GM23338 (cell line): ENCODE results near the gene SPTLC2.
"Not testable (repeated sequence)": the region's sequence is repeated elsewhere in the genome, so short reads cannot be mapped to it uniquely, and the experiment has no call there.

Source experiments
- CREB1 ChIP-seq: fragments of 250-450 bp; sonication (Bioruptor Pico); IDR thresholded peaks from 2 replicates; pipeline ENCODE4 v1.5.0; 2020; ENCODE audit warnings: low read depth, mild to moderate bottlenecking, moderate library complexity
- CTCF ChIP-seq, 2 experiments: fragments of 200-600 bp in 1 of 2; sonication (generic) in 1 of 2; conservative IDR thresholded peaks; 2 replicates each; pipeline versions ENCODE4 v1.5.1 to v1.6.1; 2016 to 2017; ENCODE audit warnings: antibody characterized with exemption in 2 of 2, low read depth in 2 of 2, mild to moderate bottlenecking in 2 of 2, moderate library complexity in 1 of 2
- EZH2 ChIP-seq: fragments of 200-600 bp; sonication (generic); IDR thresholded peaks from one replicate; pipeline ENCODE4 v1.8.0; 2017; ENCODE audit warnings: antibody characterized with exemption, mild to moderate bottlenecking, low read depth; ENCODE audit not compliant: unreplicated experiment
- TF ChIP-seq, protein P1 (sequence below): IDR thresholded peaks from 2 replicates; pipeline ENCODE4 v1.6.1; 2016; ENCODE audit warnings: antibody characterized with exemption
- TF ChIP-seq, protein P2 (sequence below): IDR thresholded peaks from one replicate; pipeline ENCODE4 v1.6.1; 2018; ENCODE audit warnings: antibody characterized with exemption; ENCODE audit not compliant: unreplicated experiment

- not testable (repeated sequence) for TF ChIP-seq CTCF (conservative IDR thresholded peaks at IDR 0.05; ENCODE audit: low read depth in 2 of 2); CREB1 (CRISPR knock-in tag); EZH2
- TF ChIP-seq, protein P1, sequence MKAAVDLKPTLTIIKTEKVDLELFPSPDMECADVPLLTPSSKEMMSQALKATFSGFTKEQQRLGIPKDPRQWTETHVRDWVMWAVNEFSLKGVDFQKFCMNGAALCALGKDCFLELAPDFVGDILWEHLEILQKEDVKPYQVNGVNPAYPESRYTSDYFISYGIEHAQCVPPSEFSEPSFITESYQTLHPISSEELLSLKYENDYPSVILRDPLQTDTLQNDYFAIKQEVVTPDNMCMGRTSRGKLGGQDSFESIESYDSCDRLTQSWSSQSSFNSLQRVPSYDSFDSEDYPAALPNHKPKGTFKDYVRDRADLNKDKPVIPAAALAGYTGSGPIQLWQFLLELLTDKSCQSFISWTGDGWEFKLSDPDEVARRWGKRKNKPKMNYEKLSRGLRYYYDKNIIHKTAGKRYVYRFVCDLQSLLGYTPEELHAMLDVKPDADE = not testable (repeated sequence)
- TF ChIP-seq, protein P2, sequence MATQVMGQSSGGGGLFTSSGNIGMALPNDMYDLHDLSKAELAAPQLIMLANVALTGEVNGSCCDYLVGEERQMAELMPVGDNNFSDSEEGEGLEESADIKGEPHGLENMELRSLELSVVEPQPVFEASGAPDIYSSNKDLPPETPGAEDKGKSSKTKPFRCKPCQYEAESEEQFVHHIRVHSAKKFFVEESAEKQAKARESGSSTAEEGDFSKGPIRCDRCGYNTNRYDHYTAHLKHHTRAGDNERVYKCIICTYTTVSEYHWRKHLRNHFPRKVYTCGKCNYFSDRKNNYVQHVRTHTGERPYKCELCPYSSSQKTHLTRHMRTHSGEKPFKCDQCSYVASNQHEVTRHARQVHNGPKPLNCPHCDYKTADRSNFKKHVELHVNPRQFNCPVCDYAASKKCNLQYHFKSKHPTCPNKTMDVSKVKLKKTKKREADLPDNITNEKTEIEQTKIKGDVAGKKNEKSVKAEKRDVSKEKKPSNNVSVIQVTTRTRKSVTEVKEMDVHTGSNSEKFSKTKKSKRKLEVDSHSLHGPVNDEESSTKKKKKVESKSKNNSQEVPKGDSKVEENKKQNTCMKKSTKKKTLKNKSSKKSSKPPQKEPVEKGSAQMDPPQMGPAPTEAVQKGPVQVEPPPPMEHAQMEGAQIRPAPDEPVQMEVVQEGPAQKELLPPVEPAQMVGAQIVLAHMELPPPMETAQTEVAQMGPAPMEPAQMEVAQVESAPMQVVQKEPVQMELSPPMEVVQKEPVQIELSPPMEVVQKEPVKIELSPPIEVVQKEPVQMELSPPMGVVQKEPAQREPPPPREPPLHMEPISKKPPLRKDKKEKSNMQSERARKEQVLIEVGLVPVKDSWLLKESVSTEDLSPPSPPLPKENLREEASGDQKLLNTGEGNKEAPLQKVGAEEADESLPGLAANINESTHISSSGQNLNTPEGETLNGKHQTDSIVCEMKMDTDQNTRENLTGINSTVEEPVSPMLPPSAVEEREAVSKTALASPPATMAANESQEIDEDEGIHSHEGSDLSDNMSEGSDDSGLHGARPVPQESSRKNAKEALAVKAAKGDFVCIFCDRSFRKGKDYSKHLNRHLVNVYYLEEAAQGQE = not testable (repeated sequence)
These were observed 27.9 kb downstream of the SPTLC2 start for GRCh38 chr14:77588411-77589025.
